Motor neuron (in vitro differentiated cells): ENCODE measurements around the gene RFESD. TPM values are rescaled to one million over a fixed set of nuclear protein-coding genes. Genes with fewer than 3 reads are reported as not detected.

Experiments used
- ATAC-seq, 8 experiments: fragments of 200-7000 bp; cut with Tn5 transposase; replicated peaks in 6 of 8; 2 replicates each; pipeline ENCODE4 v1.8.0; 2021; ENCODE audit warnings: mild to moderate bottlenecking in 8 of 8, moderate library complexity in 8 of 8
- H3K27ac ChIP-seq, 2 donors: fragments of 250-450 bp; sonication (Bioruptor Pico); 2 replicates each; pipeline ENCODE4 v1.9.0; 2021; ENCODE audit warnings: antibody characterized with exemption in 2 of 2, mild to moderate bottlenecking in 2 of 2, moderate library complexity in 1 of 2
- H3K4me1 ChIP-seq, 2 donors: fragments of 250-450 bp; sonication (Bioruptor Pico); replicated peaks in 1 of 2; 2 replicates each; pipeline ENCODE4 v1.6.1; 2021; ENCODE audit warnings: antibody characterized with exemption in 2 of 2, mild to moderate bottlenecking in 2 of 2, moderate library complexity in 1 of 2
- H3K4me3 ChIP-seq, 5 donors: fragments of 250-450 bp; sonication (Bioruptor Pico); 2 replicates each; pipeline ENCODE4 v1.9.0; 2021; ENCODE audit warnings: antibody characterized with exemption in 5 of 5, mild to moderate bottlenecking in 5 of 5, moderate library complexity in 4 of 5
- WGBS, 10 experiments: fragments of 450-650 bp; shearing (Covaris generic); methylation state at CpG; one replicate each; pipeline ENCODE4 v1.0.0; 2022; 5-methylcytosine and 5-hydroxymethylcytosine counted together
- in situ Hi-C, 9 experiments: fragments of 400-800 bp; cut with MboI; loops; one replicate each; pipeline ENCODE4 v1.15.0; 2021; ENCODE audit warnings: low sequenced_read_pairs in 9 of 9, low pct_unique_long_range_greater_than_20kb in 2 of 9; ENCODE audit not compliant: unreplicated experiment in 9 of 9
- total RNA-seq, 8 experiments: library from RNA; unstranded; fragments of 300-600 nt; gene quantifications; 2 replicates each; pipeline versions ENCODE4 v1.2.3 to v1.2.4, GENCODE V29; 2022

RFESD gene
- total RNA-seq, 8 experiments from 2014 or later, result 1.1 to 6.7 (median 2.7) TPM

DNA sequence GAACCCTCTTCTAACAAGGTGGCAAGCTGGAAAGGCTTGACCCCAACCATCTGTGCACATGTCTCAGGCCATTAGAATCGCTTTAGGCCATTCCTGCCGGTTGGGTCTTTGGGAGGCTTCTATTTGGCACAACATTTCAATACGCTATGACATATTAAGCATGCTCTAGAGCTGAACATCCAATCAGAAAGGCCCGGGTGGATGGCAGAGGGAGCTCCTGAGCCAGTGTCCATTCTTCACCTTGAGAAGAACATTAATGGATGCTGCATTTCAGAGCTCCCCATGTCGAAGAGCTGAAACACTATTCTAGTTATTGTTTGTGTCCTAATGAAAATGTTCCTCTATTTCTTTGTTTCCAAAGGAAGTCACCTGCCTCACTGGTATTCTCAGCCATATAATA lies 23.4 kb downstream of the RFESD start:
- in situ Hi-C loops, result loop anchor here in 3 of 9 experiments (25.0 kb wide), 2 partner anchors 92 to 167 kb away; no protein-coding TSS in a partner anchor

DNA sequence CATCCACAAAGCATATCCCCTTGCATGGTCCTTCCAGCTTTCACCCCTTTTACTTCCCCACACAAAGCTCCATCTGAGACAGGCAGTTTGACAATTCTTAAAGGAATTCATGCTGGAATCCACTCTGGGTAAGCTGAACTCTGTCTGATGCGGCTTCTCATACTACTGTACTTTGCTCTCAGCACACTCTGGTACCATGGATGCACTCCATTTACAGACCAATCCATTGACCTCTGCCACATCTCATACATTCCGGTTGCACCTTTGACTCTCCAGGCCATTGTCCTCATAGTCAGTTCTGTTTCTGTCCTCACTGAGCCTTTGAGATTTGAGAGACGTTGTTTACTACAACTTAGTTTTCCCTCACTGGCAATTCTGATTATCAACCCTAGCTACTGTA lies 24.0 kb downstream of the RFESD start:
- in situ Hi-C loops, result loop anchor here in 3 of 9 experiments (25.0 kb wide), 2 partner anchors 92 to 167 kb away; no protein-coding TSS in a partner anchor
- H3K27ac ChIP-seq, result no peak overlapping the region
- 83 to 100% (median 94%) methylated on average over 1 to 3 of the region's 3 CpGs; no CpG with 5 or more reads in 2 of the 10 experiments for WGBS, 10 experiments

More for the DNA sequence above, 23.4 kb downstream of the RFESD start:
- 77 to 100% (median 93%) methylated on average over 1 to 5 of the region's 5 CpGs; no CpG with 5 or more reads in 1 of the 10 experiments for WGBS, 10 experiments
- H3K4me3 ChIP-seq, result no peak overlapping the region
- no peak overlapping the region for H3K27ac ChIP-seq
- no peak for ATAC-seq
- no peaks in the 10 kb centered on the region for H3K4me1 ChIP-seq

DNA sequence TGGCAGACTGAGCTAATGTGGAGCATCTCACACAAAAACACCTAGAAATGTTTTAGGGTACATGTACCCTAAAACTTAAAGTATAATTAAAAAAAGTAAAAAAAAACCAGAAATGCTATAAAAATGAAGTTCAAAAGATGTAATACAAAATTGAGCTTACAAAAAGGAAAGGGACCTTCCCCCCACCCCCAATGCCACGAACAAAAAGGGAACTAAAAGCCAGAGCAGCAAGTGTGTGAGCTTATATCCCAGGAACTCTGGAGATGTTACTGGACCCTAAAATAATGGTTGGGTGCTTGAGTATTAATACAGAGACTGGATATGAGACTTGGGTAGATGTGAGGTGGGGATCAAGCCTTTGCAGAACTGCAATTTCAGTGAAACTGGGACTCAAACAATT lies 25.2 kb downstream of the RFESD start:
- ATAC-seq, result no peak
- no peak overlapping the region for H3K27ac ChIP-seq
- H3K4me3 ChIP-seq, result no peak overlapping the region
- WGBS, 10 experiments, result 60 to 100% (median 87%) methylated on average over 1 of the region's 1 CpG; no CpG with 5 or more reads in 4 of the 10 experiments
- H3K4me1 ChIP-seq, result no peaks in the 10 kb centered on the region
- in situ Hi-C loops, result loop anchor here in 3 of 9 experiments (25.0 kb wide), 2 partner anchors 90 to 165 kb away; no protein-coding TSS in a partner anchor

More for the DNA sequence above, 24.0 kb downstream of the RFESD start:
- Histone ChIP-seq H3K4me1 (no peaks in the 10 kb centered on the region), H3K4me3 (no peak overlapping the region)
- no peak for ATAC-seq

DNA sequence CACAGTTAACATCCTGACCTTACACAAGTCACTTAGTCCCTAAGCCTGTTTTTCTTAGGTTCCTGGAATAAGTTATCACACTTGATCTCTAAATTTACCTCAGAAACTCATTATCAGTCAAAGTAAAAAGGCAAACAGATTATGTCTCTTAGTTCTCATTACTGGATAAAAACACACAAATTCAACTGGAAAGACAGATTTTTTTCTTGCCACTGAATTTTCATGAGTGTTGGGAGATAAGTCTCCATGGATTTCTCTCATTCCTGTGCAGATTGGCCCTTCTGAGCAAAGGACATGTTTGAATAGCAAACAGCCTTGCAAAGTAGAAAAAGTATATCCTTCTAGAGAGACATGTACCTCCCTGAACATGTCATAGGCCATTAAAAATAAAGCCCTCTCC lies 26.1 kb downstream of the RFESD start:
- in situ Hi-C loops, result loop anchor here in 3 of 9 experiments (25.0 kb wide), 2 partner anchors 90 to 165 kb away; no protein-coding TSS in a partner anchor
- Histone ChIP-seq H3K4me3 (no peak overlapping the region), H3K4me1 (no peaks in the 10 kb centered on the region), H3K27ac (no peak overlapping the region)
- peak in 1 of 8 experiments; percentile 26 for ATAC-seq

DNA sequence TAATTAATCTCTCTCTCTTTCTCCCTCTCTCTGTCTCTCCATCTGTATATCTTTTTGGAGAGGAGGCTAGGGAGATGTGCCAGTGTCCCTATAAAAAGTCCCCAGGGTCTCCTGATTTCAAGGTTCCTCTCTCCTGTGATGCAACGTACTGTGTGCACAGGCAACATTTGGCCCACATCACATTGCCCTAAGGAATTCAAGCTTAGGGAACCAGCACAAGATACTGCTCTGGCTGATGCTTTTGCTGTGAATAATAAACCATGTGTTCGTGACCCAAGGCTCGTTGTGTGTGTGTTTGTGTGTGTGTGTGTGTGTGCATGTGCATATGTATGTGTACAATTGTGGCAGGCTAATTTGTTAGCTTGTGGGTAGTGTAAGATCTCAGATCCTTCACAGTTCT lies 26.5 kb downstream of the RFESD start:
- in situ Hi-C loops, result loop anchor here in 3 of 9 experiments (25.0 kb wide), 2 partner anchors 89 to 164 kb away; no protein-coding TSS in a partner anchor
- Histone ChIP-seq H3K4me3 (no peak overlapping the region), H3K27ac (no peak overlapping the region), H3K4me1 (no peaks in the 10 kb centered on the region)
- peak in 1 of 8 experiments; percentile 83 for ATAC-seq
- WGBS, 10 experiments, result 7 to 100% (median 71%) methylated on average over 1 to 2 of the region's 3 CpGs; no CpG with 5 or more reads in 4 of the 10 experiments

DNA sequence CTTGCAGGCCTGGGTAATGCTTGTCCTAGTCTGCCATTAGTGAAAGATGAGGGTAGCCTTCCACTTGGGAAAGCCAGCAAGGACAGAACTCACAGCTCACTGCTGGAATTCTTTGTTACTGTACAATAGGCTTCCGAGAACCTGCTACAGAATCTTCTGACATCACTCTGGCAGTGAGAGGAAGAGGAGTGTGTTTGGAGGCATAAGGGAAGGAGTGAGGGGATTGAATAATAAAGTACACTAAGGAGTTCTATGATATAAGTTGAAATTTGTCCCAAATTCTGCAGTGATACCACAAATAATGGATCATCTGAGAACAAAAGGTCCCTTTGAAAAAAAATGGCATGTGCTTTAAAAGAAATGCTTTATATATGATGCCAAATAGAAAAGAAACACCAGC lies 36.3 kb downstream of the RFESD start, which contains the start of gene SPATA9:
Gene SPATA9 (minus strand): TSS at position 101 of the 400 bp plus-strand sequence. CDS start 137 bp downstream, outside the sequence.
- in situ Hi-C loops, result no loop called here
- Histone ChIP-seq H3K4me1 (no peaks in the 10 kb centered on the region), H3K27ac (no peak within 1 kb of the TSS), H3K4me3 (no peak within 1 kb of the TSS)
- no peak for ATAC-seq
- WGBS, 10 experiments, result 0 to 100% (median 64%) methylated on average over 1 of the region's 1 CpG; no CpG with 5 or more reads in 5 of the 10 experiments

DNA sequence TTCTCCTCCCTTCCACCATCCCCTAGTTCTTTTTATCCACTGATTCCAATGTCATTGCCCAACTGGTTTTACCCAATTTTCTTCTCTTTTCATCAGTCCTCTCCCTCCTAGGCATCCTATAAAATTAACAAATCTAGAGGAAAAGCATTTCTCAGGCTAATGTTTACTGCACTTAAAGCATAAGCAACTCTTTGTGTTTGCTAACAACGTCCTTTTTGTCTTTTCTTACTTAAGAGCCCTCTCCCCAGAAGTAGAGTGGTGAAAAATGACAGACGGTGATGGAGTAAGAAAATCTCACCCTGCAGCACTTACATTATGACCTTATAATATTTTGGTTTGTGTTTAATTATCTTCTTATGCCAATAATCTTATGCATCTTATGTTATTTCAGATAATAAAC lies 37.8 kb downstream of the RFESD start:
- no peaks in the 10 kb centered on the region for H3K4me1 ChIP-seq
- H3K27ac ChIP-seq, result no peak overlapping the region
- no peak for ATAC-seq
- no peak overlapping the region for H3K4me3 ChIP-seq
- in situ Hi-C loops, result no loop called here
- 47 to 100% (median 82%) methylated on average over 1 to 2 of the region's 2 CpGs; no CpG with 5 or more reads in 1 of the 10 experiments for WGBS, 10 experiments

DNA sequence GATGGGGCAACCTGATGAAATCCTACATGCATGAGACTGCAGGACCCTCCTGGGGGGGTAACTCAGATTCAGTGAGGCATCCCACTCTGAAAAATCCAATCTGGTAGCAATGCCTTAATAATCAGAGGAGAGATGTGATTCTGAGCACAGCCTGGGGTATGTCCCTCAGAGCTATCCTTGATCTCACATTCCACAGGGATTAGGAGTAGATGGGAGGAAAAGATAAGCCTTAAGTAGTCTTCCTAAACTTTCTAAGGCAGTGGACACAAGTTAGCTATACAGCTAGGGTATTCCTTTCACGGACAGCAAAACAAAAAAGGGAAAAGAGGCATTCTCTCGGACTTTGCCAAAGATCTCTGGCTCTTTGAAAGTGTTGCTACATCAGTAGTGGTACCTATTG lies 40.1 kb downstream of the RFESD start:
- H3K4me3 ChIP-seq, result no peak overlapping the region
- in situ Hi-C loops, result no loop called here
- H3K4me1 ChIP-seq, result no peaks in the 10 kb centered on the region
- 40 to 100% (median 86%) methylated on average over 1 to 2 of the region's 2 CpGs; no CpG with 5 or more reads in 3 of the 10 experiments for WGBS, 10 experiments
- H3K27ac ChIP-seq, result no peak overlapping the region
- no peak for ATAC-seq

DNA sequence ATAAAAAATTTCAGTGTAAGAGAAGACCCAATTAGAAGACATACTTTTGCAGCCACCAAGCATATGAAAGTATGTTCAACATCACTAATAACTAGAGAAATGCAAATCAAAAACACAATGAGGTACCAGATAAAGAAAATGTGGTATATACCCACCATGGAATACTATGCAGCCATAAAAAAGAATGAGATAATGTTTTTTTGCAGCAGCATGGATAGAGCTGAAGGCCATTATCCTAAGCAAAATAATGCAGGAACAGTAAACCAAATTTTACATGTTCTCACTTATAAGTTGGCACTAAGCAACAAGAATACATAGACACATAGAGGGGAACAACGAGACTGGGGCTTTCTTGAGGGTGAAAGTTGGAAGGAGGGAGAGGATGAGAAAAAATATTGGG lies 43.1 kb downstream of the RFESD start:
- Histone ChIP-seq H3K4me3 (no peak overlapping the region), H3K4me1 (no peaks in the 10 kb centered on the region), H3K27ac (no peak overlapping the region)
- ATAC-seq, result no peak
- 44 to 92% (median 79%) methylated on average over 1 of the region's 1 CpG for WGBS, 10 experiments
- in situ Hi-C loops, result no loop called here

DNA sequence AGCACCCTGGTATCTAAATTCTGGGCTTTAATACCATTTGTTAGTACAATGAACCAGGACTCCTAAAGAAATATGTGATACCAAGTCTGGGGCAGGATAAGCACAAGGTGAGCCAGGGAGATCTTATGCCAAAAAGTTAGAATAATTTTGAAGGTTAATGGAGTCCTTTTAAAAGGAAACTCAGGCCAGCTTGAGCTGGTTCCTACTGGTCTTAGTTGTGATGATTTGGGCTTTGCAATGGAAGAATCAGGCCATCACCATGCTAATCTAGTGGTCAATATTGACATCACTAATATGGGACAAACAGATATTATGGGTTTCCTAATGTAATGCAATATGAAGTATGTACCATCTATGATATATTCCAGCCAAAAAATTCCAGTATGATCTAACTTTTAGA lies 43.8 kb downstream of the RFESD start:
- Histone ChIP-seq H3K27ac (no peak overlapping the region), H3K4me3 (no peak overlapping the region), H3K4me1 (no peaks in the 10 kb centered on the region)
- in situ Hi-C loops, result no loop called here
- ATAC-seq, result no peak

DNA sequence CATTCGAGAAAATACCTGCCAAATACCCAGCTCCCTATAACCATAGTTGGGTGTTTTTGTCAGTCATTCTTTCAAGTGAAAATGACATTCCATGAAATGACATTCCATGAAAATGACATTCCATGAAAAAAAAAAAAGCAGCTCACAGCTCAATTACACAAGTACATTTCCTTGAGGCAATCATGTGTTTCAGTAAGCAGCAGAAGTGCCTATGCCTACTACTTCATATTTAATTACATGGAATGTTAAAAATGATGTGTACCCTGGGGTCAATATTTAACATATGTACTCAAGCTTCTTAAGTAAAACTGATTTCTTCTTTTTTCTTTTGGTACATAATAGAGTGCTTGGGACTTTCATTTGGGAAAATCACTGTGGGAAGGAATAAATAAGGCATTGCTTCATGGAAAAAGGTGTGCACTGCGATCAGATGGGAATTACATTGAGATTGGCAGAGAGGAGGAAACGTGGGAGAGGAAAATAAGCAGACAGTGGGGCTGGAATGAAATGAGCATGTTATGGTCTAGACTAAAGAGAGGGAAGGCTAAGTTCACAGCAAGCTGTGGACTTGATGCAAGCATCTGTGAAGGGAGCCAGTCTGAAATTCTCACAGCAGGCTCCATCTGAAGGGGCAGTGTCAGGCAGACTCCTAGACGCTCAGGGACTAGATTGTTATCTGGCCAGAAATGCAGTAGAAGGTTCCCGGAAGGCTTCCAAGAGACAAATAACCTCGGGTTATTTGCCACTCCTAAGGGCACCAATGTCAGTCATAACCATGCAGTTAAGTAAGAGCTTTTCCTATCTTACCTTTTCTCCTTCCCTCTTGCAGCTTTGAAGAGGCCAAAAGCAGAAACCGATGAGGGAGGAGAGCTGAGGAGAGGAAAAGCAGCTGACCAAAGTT lies 51.5 kb downstream of the RFESD start:
- ATAC-seq, result peak in 2 of 8 experiments; percentile 70 to 84
- Histone ChIP-seq H3K4me3 (no peak overlapping the region), H3K4me1 (peaks cover 0 to 3% of the 10 kb centered on the region in 2 donors), H3K27ac (no peak overlapping the region)
- in situ Hi-C loops, result no loop called here
- WGBS, 10 experiments, result 42 to 91% (median 75%) methylated on average over 3 to 7 of the region's 7 CpGs; no CpG with 5 or more reads in 1 of the 10 experiments

DNA sequence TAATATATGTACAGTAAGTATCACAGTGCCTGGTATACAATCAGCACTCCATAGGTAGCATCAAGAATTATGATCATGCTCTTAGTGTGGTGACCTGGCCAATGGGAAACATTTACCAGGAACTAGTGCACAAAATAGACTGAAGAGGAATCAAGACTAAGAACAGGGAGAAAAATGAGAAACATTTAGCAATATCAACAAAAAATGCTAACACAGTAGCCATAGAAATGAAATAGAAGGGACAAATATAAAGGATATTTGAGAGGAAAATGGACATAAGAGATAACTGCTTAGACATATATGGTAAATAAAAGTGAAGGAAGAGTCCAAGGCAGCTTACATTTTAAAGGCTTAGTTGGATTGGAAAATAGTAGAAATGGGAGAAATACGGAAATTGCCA lies 52.8 kb downstream of the RFESD start:
- 75 to 100% (median 93%) methylated on average over 1 of the region's 1 CpG; no CpG with 5 or more reads in 1 of the 10 experiments for WGBS, 10 experiments
- in situ Hi-C loops, result no loop called here
- no peak overlapping the region for H3K27ac ChIP-seq
- peaks cover 0 to 3% of the 10 kb centered on the region in 2 donors for H3K4me1 ChIP-seq
- H3K4me3 ChIP-seq, result no peak overlapping the region
- ATAC-seq, result no peak

DNA sequence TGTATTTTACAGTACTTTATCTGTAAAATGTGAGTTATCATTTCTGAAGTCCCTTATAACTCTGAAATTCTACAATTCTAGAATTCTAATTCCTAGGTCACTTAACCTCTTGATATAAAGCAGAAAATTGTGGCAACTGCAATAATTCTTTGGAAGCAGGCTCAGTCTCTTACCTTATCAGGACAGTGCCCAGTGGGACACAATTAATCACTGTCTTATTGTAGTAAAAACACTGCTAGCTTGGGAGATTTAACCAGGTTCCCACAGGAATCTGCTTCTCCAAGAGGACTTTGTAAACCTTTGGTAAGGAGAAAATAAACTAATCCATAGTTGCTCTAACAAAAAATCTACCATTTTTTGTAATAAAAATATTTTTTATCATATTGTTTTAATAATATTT lies 54.5 kb downstream of the RFESD start:
- Histone ChIP-seq H3K4me1 (peaks cover 0 to 3% of the 10 kb centered on the region in 2 donors), H3K27ac (no peak overlapping the region), H3K4me3 (no peak overlapping the region)
- ATAC-seq, result no peak
- in situ Hi-C loops, result no loop called here
